Stimulated activated CD4-positive, alpha-beta T cell treated with anti-CD3 and anti-CD28 coated beads, Interleukin-12 subunit alpha, Interleukin-12 subunit beta, amount 100 ng/mL, for 24 hours (primary cell): ENCODE data around the gene NAMPT.
"Not testable (repeated sequence)": the region's sequence is repeated elsewhere in the genome, so short reads cannot be mapped to it uniquely, and the experiment has no call there.

ENCODE experiments used
- DNase-seq, 2 experiments: peaks; one replicate each; pipeline ENCODE4 v3.0.0-alpha.2; 2020; ENCODE audit warnings: low read depth in 2 of 2

NAMPT gene

DNA sequence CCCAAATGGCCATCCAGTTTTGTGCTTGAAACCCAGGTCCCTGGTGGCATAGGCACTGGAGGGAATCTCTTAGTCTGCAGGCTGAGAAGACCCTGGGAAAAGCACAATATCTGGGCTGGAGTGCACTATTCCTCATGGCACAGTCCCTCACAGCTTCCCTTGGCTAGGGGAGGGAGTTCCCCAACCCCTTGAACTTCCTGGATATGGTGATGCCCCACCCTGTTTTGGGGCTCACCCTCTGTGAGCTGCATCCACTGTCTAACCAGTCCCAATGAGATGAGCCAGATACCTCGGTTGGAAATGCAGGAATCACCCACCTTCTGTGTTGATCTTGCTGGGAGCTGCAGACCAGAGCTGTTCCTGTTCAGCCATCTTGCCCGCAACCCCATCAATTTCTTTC, 19.8 kb upstream of the NAMPT start:
- no peak for DNase-seq

DNA sequence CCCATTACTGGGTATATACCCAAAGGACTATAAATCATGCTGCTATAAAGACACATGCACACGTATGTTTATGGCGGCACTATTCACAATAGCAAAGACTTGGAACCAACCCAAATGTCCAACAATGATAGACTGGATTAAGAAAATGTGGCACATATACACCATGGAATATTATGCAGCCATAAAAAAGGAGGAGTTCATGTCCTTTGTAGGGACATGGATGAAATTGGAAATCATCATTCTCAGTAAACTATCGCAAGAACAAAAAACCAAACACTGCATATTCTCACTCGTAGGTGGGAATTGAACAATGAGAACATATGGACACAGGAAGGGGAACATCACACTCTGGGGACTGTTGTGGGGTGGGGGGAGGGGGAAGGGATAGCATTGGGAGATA, 13.8 kb upstream of the NAMPT start:
- DNase-seq = not testable (repeated sequence)

DNA sequence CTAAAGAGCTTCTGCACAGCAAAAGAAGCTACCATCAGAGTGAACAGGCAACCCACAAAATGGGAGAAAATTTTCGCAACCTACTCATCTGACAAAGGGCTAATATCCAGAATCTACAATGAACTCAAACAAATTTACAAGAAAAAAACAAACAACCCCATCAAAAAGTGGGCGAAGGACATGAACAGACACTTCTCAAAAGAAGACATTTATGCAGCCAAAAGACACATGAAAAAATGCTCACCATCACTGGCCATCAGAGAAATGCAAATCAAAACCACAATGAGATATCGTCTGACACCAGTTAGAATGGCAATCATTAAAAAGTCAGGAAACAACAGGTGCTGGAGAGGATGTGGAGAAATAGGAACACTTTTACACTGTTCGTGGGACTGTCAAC, 13.4 kb upstream of the NAMPT start:
- not testable (repeated sequence) for DNase-seq

DNA sequence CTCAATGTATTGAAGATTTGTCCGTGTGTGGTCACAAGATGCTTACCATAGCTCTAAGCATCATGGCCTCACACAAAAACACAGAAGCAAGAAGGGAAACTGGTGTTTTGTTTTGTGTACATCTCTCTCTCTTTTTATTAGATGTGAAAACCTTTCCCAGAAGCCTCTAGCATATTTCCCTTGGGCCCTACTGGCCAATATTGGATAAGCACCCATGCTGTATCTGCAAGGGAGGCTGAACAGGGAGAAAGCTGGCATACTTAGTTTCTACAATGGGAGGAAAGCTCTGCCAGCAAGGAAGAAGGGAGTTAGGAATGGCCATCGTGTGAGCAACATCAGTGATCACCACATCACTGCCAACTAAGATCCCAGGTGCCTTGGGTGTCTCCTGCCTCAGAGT, 9.6 kb upstream of the NAMPT start:
- no peak for DNase-seq

DNA sequence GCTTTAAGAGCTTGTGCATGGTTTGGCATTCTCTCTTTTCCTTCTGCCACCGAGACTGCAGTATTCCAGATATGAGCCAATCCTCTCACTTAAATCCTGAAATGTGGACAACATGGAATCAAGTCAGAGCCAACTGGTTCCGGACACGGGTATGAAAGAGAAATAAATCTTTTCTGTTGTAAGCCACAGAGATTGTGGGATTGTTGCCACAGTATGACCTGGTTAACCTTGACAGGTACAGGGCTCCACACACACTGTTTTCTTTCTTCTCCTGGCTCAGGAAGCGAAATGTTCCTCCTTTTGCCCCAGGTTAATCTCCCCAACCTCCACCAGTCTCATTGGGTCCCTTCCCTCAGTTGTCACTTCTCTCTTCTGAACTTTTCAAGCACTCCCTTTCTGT, 6.5 kb upstream of the NAMPT start:
- no peak for DNase-seq

DNA sequence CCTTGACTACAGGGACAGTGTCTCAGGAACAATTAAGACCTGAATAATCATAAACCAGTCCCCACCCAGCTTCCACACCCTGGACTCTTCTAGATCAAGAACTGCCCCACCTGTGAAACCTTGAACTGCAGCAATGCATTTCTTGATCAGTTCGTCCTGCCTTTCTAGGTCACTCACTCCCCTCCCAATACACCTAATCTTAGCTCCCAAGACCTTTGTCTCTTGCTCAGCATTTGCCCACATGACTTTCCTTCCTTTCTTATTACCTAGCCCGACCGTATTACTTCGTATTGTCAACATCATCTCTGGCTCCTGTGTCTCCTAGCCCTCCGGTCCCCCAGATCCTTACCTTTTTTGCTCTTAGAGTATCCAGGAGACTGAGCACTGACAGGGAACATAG, 5.5 kb upstream of the NAMPT start:
- no peak for DNase-seq

DNA sequence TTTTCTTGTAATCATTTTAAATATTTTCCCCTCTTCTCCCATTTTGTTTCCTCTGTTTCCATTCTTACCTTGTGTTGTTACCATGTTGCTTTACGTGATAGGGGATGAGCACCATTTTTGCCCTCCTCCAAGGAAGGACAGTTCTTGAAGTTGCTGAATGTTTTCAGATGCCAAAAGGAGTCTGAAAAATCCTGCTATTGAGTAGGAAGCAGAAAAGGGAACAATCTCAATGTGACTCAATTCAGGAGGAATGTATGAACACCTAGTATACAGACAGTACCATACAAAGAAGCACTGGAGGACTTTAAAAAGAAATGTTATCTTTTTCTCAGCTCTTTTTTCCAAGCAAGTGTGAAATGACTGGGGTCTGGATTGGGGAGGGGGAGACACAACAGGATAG, 5.1 kb upstream of the NAMPT start:
- DNase-seq = no peak

DNA sequence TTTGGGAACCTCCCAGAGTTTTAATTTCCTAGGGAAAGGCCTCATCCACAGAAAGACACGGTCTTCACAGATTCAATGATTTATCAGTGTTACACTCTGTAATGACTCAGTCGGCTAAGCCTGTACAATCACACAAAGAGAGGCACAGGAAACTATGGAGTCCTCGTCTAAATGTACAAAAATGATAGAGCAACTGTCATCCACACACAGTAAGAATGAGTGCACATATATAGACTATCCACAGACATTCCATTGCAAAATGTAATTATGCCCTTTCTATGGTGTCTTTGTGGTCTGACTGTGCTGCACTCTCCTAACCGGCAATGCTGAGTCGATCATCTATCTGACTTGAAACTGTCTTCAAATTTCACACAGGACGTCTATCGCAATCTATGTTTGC, 3.5 kb upstream of the NAMPT start:
- no peak for DNase-seq

DNA sequence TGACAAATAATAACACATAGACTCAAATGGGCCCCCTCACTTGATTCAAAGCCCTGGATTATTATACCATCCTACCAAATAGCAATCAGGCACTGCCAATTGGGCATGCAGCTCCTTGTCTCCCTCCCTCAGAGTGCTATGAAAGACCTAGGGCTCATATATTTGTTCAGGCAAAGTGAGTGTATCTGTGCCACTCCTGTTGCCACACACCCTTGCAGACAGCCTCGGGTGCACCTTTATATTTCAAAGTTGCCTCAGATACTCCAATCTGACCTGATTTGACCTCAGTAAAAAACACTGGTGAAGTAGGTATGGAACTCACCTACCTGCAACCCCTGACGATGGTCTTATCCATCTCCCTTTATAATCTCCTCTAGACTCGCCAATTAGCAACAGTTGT, 3.0 kb upstream of the NAMPT start:
- no peak for DNase-seq

DNA sequence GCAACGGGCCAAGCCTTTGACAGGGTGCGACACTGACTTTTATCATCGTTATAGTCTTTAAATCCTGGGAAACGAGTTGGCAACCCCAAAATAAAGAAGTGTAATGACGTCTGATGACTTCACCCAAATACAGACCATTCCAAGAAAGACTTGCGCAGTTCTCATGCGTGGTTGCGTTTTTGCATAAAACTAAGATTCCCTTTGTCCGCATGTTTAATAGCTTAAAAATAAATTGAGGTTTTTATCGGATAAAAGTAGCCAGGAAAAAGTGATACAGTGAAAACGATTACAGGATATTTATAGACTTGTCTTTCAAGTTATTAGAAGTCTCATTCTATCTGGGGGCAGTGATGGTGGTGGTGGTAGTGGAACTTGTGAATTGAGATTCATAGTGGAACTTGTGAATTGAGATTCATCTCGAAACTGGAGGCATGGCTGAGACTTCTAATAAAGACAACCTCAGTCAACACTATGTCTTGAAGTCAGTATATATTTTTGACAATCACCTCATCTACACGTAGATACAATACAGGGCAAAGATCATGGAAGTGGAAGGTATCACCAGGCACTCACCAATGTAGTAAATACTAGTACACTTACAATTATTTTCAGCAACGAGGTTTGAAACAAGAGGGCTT, 1.2 kb upstream of the NAMPT start:
- peak; percentile 10 to 48 for DNase-seq

DNA sequence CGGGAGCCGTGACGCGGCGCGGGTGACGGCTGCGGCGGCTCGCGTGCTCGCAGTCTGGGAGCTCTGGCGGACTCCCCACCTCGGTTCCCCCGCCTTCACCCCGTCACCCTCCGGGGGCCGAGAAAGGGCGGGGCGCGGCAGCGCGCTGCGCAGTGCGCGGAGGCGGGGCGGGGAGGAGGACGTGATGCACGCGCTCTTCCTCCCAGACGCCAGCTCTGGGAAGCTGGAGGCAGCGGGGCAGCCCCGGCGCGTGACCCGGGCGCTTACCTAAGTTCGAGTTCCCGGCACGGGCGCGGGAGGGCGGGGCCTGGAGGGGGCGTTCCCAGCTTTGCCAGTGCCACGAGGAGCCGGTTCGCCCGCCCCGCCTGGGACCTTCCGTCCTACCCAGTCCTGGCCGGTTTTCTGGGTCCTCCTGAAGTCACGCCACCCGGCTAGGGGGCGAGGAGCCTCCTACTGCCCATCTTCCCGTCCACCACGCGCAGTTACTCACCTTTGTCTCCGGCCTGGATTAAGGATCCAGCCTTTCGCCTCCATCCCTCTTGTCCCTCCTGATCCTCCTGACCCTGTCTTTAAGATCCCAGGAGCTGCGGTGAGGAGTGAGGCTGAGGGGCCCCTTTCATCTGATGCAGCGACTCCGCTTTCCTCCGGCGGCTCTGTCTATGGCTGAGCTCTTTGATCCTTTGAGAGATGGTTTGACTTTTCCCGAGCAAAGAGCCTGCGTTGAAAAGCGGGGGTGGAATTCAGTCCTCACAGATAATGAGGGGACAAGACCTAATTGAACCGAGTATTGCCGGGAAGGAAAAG, 470 bp upstream of the NAMPT start:
- DNase-seq = peak; percentile 98 to 100

DNA sequence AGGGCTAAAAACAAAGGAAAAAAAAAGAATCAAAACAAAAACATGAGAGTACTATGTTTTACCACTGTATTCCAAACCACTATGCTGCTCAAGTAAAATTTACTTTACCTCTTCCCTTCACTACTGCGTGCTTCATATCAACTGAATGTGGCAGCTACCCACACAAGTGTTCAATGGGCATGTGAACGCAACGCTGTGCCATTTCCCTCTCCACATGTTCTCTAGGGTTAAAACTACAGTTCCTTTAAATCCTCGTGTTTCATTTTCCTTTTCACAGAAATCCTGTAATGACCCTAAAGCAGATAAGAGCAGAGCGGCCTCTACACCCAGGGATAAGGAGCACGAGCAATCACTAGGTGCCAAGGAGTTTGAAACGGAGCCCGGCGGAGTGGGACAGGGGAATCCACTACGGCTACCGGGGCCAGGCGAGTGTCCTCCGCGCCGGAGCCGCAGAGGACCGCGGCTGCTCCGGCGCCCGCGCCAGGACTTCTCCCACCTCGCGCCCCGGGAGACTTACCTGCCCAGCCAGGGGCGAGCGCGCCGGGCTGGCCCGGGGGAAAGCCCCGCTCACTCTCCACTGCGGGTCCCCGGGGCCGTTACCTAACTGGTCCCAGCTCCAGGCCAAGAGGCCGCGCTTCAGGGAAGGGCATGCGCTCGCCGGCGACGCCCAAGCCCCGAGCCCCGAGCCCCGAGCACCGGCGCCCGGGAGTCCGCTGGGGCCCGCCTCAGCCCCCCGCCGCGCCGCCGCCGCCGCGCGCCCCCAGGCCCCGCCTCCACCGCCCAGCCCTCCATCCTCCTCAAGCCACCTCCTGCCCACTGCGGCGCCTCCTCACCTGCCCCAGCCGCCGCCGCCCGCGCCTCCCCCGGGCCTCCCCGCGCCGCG, 711 bp downstream of the NAMPT start:
- DNase-seq = peak; percentile 41 to 46

DNA sequence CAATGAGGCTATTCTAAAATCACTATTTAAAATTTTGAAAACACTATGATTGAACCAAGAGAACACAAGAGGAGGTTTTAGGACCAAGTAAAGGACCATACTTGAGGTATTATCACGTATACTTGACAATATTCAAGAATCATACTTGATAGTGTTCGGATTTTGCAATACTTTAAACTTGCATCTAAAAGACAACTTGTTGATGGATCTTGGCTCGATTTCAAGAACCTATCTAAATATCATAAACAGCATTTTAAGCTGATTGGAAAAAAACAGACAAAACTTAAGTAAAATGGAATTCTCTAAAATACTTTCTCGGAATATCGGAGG, 1.3 kb downstream of the NAMPT start:
- DNase-seq = no peak

DNA sequence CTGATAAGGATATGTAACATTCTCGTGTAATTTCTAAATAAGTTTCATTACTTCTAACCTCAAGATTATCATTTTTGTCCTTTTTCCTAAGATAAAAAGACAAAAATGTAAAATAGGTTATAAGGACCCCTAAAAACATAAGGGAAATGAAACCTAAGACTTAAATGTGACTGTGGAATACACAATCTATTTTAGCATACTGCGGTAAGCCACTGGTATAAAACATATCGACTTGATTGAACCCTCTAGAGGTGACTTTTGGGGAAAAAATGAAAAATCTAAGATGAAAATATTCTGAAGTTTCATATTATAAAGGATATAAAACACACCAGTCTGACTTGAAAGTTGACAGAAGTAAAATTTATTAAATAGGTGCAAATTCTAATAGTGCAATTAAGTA, 1.9 kb downstream of the NAMPT start:
- DNase-seq = no peak

DNA sequence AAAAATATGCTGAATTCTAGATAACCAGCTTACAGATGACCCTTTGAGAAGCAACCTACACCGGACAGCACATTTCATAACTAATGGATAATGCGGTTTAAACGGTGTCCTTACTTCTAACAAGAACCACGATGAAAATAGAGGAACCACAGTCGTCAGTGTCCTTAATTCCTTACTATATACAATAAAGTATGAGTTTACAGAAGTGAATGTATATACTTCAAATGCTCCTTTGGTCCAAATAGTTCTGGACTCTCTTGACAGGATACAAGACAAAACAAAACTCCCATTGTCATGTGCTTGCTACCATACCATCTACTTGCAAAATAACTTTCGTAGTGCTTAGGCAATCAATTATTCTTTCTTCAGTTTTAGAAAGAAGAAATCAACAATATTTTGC, 2.4 kb downstream of the NAMPT start:
- no peak for DNase-seq

DNA sequence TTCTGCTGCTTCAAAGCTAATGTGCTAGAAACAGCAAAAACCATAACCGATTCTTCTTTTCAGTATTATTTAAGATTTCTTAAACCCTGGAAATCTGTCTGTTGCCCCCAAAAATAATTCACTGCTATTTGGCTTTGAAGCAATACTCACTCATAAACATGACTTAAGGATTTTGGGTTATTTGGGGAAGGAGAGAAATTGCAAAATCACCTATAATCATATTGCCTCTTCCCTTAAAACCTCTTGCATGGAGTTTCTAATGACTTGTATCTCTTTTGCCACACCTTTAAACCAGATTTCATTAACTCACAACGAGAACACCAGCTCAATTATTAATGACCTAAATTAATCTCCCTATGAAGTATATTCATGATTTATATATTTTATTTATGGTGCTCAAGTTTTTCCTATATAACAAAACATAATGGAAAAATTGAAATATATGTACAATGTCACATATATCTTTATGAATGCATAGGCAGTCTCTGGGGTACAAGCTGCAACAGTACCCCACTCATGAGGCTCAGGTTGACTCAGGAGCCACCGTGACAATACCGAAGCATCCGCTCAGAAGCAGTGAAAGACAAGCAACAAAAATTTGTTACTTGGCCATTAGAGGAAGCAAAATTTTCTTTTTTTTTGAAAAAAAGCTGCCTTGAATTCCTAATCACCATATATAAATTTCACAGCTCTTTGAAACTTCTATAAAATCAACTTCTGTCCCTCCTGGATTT, 3.0 kb downstream of the NAMPT start:
- DNase-seq = no peak

DNA sequence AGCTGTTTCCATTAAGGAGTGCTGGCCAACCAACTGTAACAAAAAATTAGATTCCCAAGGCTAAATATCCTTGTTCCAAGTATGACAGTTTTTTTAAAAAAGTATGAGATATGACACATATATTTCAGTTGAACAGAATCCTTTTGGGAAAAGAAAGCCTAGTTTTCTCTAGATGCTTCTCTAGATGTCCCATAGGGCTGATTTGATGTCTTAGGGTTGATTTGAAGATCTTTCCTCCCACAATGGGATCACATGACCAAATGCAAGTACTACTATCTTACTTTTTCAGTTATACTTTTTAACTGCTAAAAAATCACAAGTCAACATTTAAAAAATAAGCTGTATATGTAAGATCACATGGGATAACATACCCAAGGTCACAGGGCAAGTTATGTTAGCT, 3.7 kb downstream of the NAMPT start:
- DNase-seq = no peak

DNA sequence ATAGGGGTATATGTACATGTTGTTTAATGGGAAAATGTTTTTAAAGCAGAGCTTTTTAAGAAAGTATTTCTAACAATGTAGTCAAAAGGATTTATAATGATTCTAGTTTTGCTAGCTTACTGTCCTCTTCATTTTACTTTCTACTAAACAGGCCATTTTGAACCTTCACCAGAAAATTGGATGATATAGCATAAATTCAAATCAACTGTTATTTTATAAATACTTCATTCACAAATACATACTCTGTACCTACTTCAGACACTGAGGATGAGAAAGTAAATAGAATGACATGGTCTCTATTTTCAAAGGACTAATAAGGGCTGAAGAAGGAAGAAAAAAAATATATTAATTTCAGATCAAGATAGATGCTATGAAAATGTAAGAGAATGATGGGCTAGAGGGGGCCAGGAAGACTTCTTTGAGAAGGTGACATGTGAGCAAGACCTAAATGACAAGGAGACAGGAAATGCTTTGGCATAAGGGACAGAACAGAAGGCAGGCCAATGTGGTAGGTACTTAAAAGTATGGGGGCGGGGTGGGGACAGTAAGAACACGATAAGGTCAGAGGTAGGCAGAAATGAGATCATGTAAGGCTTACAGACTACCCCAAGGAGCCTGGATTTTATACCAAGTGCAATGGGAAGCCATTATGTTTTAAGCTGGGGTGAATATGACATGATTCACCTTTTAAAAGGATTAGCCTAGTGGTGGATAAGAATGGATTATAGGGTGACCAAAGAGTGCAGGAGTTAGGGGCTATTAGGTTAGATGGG, 5.2 kb downstream of the NAMPT start:
- peak in 1 of 2 experiments; percentile 27 for DNase-seq

DNA sequence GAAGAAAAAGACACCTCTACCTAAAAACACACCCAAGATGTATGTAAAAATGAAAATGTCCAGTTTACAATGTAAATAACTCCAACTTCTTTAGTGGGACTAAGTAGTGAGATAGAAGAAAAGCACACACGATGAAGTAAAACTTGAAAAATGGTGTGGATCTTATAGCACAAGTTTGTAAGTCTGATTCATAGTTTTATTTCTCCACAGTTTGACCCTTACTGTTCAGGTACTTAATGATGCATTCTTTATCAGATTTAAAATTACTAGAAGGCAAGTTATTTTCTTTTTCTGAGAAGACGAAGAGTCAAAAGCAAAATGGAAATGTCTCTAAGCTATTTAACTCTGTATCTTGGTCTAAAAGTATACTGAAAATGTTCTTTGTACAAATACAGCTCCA, 6.1 kb downstream of the NAMPT start:
- DNase-seq = no peak

DNA sequence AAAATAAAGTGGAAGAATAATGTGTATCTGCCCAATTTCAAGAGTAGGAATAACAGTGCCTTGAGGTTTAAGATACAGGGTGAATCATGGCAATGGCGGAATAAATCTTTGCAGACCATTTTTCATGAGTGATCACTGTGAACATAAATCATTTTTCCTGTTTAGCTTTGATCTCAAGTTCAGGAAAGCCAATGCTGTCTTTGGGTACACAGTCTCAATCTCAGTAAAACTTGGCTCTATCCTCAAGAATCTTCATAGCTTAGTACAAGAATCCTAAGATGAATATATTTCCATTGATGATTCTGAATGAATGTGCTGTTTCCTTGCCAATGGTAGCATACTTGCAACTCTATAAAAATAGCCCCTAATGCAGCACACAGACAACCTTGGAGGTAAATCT, 6.8 kb downstream of the NAMPT start:
- DNase-seq = no peak

DNA sequence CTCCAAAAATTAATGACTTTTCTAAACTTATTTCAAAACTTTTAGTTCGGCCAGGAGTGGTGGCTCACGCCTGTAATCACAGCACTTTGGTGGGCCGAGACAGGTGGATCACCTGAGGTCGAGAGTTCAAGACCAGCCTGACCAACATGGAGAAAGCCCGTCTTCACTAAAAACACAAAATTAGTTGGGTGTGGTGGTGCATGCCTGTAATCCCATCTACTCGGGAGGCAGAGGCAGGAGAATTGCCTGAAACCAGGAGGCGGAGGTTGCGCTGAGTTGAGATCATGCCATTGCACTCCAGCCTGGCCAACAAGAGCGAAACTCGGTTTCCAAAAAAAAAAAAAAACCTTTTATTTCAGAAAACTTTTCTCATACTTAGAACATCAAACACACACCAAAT, 8.3 kb downstream of the NAMPT start:
- DNase-seq = no peak
